ENCODE data around the gene COL6A5.
"Not testable (repeated sequence)": the region's sequence is repeated elsewhere in the genome, so short reads cannot be mapped to it uniquely, and the experiment has no call there.

Gene COL6A5, protein sequence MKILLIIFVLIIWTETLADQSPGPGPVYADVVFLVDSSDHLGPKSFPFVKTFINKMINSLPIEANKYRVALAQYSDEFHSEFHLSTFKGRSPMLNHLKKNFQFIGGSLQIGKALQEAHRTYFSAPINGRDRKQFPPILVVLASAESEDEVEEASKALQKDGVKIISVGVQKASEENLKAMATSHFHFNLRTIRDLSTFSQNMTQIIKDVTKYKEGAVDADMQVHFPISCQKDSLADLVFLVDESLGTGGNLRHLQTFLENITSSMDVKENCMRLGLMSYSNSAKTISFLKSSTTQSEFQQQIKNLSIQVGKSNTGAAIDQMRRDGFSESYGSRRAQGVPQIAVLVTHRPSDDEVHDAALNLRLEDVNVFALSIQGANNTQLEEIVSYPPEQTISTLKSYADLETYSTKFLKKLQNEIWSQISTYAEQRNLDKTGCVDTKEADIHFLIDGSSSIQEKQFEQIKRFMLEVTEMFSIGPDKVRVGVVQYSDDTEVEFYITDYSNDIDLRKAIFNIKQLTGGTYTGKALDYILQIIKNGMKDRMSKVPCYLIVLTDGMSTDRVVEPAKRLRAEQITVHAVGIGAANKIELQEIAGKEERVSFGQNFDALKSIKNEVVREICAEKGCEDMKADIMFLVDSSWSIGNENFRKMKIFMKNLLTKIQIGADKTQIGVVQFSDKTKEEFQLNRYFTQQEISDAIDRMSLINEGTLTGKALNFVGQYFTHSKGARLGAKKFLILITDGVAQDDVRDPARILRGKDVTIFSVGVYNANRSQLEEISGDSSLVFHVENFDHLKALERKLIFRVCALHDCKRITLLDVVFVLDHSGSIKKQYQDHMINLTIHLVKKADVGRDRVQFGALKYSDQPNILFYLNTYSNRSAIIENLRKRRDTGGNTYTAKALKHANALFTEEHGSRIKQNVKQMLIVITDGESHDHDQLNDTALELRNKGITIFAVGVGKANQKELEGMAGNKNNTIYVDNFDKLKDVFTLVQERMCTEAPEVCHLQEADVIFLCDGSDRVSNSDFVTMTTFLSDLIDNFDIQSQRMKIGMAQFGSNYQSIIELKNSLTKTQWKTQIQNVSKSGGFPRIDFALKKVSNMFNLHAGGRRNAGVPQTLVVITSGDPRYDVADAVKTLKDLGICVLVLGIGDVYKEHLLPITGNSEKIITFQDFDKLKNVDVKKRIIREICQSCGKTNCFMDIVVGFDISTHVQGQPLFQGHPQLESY (N-terminal part only)

DNA sequence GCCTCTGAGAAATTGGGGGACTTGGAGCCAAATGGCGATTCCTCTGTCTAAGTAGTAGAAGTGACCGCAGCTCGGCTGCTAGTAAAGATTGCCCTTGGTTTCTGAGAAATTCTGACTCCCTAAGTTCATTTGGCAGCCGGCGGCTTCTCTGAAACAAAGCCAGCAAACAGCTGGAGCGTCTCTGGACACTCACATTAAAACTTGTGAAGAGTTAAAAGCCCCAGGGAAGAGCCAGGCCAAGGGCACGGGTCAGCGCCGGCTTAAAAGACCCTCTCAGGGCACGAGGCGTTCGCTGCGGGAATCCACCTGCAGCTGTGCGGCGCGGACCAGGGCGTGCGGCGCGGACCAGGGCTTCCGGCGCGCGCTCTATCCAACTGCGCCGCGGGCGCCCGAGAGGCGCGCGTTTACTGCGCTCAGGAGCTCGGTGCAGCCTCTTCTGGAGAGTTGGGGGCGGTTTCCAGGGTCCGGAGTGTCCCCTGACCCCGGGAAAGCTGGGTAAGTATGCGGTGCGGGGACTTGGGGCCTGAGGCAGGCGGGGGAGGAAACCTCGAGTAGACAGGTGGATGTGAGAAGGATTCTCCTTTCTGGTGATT is at the start of gene COL6A5:
COL6A5 (plus strand) TSS at position 186 of the 593 bp plus-strand sequence. CDS start 27,967 bp downstream, outside the sequence.
- DNase-seq (ENCODE audit: low spot score), result no peak

DNA sequence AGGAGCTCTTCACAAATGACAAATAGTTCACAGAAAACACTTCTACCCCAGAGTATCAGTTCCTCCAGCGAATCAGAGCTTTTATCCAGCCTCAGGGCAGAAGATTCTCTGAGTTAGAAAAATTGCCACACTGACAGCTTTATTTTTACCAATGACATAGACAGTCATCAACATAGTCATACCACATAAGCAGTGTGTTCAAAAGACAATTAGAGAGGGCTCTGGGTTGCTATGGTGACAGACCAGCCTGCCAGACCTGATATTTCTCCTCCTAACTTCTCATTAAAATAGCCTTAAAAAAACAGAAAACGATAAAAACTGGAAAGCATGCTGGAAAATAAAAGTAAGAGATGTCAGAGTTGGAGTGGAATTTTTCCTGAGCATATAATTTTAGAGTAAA is 45.9 kb upstream of the COL6A5 start:
- DNase-seq (ENCODE audit: low spot score), result no peak

DNA sequence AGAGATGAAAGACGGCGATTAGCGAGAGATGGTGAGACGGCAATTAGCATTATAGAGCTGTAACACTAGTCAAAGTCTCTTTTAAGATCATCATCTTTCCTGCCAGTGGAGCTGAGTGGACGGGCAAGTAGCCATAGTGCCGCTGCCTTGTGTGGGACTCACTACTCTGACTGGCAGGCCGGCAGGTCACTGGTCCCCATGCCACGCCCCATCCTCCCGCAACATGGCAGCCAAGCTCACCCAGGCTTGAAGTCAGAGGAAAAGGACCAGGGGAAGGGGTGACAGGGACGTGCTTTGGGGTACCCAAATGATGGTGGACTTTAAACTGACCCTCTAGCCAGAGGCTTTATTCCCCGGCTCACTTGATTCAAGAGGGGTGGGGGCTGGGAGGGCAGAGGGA is 44.6 kb upstream of the COL6A5 start:
- no peak for DNase-seq (ENCODE audit: low spot score)

DNA sequence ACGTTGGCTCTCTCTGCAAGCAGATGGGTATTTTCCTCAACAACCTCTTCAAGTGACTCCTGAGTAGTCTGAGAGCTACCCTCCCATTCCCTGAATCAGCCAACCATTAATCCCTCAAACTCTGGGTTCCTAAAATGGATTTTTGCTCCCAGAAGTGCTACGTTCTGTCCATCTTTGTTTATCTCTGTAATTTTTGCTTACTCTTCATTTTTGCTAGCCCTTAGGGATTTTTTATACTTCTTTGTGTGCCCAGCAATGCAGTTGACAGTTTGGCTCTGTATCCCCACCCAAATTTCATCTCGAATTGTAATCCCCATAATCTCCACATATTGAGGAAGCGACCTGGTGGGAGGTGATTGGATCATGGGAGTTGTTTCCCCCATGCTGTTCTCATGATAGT is 35.4 kb upstream of the COL6A5 start:
- no peak for DNase-seq (ENCODE audit: low spot score)

DNA sequence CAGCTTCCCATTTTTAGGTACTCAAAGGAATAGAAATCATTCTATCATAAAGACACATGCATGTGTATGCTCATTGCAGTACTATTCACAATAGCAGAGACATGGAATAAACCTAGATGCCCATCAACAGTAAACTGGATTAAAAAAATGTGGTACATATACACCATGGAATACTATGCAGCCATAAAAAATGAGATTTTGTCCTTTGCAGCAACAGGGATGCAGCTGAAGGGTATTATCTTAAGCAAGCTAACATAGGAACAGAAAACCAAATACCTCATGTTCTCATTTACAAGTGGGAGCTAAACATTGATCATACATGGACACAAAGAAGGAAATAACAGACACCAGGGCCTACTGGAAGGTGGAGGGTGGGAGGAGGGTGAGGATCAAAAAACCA is 33.1 kb upstream of the COL6A5 start:
- DNase-seq (ENCODE audit: low spot score), result no peak

DNA sequence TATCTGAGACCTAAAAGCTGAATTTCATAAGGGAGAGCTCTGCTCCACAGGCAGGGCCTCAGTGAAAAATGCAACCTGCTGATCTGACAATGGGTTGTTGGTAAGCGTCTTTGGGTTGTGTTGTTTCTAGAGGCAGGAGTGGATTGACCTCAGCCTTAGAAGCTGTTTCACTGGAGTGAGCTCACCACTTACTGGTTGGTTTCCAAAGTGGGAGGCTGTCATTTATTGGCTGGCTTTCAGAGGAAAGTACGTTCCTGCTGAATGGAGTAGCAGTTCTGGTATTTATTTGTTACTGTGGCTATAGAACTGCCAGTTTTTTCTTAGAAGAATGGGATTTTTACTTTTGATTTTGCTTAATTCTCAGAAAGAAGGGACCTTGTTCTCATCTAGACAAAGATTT is 29.3 kb upstream of the COL6A5 start:
- DNase-seq (ENCODE audit: low spot score), result no peak

DNA sequence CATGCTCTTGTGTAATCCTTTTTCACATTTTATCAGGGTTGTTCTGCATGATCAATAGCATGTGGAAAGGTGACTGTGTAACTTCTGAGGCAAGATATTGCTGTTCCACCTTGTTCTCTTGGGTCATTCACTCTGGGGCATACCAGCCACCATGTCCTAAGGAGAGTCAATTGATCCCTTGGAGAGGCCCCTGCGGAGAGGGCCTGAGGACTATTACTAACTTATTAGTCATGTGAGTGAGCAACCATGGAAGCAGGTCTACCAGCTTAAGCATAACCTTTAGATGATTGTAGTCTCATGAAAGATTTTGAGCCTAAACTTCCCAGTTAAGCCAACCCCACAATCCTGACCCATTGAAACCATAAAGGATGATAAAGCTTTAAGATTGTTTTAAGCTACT is 22.0 kb upstream of the COL6A5 start:
- DNase-seq (ENCODE audit: low spot score), result no peak

DNA sequence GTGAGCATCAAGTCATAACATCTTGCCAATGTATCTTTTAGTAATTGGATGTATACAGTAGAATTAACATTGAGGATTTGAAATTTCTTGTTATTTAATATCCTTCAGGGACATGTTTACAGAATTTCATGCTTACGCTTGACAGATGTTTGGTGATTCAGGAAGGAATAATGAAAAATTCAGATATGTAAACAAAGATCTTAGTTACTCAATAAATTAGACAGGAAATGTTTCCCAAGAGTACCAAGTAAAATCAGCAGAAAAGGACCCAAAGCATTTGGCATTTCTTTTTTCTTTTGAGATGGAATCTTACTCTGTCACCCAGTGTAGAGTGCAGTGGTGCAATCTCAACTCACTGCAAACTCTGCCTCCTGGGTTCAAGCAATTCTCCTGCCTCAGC is 4.7 kb upstream of the COL6A5 start:
- no peak for DNase-seq (ENCODE audit: low spot score)

DNA sequence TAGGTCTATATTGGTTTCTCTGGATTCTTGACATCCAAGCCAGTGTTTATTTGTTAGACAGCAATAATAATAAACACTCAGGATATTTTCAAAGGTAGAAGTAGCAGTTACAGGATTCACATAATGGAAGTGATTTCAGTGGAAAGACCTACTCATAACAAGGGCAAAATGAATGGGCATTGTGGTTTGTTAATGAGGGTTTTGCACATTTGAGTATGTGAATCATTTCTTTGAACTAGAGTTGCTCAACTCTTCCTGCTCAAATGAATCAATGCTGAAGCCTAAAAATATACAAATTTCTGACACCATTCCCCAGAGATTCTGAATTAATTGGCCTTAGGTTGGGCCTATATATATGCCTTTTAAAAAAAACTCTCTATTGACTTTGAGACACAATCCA is 4.1 kb upstream of the COL6A5 start:
- no peak for DNase-seq (ENCODE audit: low spot score)

DNA sequence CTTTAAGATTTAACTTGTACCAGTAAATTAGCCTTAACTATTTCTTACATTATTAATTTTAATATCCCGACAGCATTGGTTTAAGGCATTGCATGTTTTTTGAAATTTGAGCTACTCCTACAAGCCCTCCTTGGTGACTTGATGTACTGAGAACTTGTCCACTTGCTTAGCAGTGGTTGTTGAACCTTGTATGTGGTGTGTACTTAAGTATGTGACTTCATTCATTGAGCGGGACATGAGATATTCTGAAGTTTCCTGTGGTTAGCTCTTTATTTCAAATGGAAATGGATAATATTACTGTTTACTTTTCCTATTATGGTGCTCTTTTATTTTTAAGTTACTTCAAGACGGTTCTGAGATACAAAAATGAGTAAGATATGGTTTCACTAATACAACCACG is 3.6 kb upstream of the COL6A5 start:
- DNase-seq (ENCODE audit: low spot score), result no peak

DNA sequence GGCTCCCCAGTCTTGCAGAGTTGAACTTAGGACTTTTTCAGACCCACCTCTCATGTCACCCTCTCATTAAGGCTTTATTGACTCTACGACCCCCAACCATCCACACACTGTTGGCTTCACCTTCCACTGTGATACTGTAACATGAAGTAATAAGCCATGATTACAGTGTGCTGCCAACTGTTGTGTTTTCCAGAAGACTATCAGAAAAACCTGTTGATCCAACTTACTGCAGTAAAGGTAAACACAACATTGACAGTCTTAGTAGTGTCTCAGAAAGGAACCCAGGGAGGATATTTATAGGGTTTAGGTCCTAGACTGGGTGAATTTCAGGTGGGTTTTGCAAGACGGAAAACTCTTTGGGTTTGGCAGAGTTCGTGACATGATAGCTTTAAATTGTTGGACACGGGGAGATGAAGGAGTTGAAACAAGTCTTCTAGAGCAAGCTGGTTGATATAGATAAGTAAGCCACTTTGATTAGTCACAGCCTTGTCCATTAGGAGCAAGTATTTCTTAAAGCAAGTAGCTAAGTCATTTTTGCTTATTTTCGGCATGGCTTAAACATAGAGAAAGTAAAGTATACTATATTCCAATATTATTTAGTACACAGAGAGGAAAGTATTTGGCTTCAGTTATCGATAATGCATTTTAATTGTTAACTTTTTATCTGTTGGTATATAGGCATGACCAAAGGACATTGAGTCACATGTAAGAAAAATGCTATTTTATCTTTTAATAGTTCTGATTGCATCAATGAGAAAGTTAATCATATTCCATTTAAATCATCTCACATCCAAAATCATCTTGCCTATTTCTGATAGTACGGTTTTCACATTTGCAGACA is 2.4 kb upstream of the COL6A5 start:
- DNase-seq (ENCODE audit: low spot score), result no peak

DNA sequence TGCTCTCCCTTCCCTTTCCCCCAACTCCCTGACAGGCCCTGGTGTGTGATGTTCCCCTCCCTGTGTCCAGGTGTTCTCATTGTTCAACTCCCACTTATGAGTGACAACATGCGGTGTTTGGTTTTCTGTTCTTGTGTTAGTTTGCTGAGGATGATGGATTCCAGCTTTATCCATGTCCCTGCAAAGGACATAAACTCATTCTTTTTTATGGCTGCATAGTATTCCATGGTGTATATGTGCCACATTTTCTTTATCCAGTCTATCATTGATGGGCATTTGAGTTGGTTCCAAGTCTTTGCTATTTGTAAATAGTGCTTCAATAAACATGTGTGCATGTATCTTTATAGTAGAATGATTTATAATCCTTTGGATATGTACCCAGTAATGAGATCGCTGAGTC is 2.8 kb downstream of the COL6A5 start:
- not testable (repeated sequence) for DNase-seq (ENCODE audit: low spot score)

DNA sequence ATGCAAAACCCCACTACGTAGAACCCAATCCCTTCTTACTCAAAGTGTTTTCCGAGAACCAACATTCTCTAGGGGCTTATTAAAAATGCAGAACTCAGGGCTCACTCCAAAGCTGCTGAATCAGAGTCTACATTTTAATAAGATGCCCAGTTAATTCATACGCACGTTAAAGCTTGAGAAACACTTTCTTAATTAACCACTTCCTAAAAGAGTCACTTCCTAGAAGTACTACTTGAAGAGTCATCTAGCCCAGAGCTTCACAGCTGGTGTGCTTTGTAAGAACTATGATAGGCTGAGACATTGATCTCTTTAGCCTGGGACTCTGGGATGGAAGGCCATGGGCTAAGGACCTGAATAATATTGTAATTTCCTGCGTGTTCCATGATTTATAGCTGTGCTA is 9.0 kb downstream of the COL6A5 start:
- no peak for DNase-seq (ENCODE audit: low spot score)

DNA sequence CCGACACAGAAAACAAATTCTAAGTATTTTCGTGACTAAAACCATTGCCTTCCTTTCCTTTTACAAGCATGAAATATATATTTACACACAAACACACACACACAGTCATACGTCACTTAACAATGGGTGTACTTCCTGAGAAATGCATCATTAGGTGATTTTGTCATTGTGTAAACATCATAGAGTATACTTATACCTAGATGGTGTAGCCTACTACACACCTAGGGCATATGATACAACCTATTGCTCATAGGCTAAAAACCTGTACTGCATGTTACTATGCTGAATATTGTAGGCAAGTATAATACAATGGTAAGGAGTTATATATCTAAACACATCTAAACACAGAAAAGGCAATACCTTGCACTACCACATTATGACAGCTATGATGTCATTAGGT is 28.6 kb downstream of the COL6A5 start:
- no peak for DNase-seq (ENCODE audit: low spot score)

DNA sequence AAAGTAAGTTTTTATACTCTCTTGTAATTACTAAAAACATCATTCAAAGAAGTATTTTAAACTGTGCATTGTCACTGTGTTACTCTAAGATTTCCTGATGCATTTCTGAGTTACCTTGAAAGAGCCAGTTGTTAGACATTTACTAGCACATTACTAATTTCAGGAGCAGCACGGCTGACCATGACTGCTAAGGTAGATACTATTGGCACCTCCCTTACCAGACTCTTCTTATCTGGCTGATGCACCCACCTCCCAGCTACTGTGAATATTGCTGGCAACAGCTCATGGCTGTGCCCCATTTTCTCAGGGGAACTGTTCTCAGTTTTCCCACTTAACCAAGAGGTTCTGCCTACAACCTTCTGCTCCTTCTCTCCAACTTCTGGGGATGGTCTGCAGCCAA is 29.4 kb downstream of the COL6A5 start:
- no peak for DNase-seq (ENCODE audit: low spot score)

DNA sequence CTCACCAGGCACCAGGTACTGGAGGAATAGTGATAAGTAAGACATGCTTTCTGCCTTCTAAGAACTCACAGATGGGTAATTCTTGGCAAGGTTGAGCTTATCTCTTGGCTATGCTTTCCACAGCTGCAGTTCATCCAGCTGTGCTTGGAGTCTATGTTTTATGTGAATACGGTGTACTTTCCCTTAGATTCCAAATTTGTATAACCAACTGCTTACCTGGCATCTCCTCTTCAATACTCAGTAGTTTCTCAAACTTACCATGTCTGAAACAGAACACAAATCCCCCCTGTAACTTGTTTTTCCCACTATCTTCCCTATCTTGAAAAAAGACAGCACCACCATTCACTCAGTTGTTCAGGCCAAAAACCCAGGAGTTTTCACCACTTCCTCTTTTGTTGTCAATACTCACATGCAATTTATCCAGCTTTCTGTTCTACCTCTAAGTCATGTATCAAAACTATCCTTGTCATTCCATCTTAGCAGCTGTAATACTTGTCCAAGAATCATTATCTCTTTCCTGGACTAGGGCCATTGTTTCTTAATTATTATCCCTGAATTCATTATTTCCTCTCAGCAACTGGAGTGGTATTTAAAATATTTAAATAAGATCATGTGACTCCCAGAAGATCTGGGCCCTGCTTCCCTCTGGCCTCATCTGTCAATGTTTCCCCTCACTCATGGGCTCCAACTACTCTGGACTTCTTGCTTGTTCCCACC is 32.6 kb downstream of the COL6A5 start:
- DNase-seq (ENCODE audit: low spot score), result no peak

DNA sequence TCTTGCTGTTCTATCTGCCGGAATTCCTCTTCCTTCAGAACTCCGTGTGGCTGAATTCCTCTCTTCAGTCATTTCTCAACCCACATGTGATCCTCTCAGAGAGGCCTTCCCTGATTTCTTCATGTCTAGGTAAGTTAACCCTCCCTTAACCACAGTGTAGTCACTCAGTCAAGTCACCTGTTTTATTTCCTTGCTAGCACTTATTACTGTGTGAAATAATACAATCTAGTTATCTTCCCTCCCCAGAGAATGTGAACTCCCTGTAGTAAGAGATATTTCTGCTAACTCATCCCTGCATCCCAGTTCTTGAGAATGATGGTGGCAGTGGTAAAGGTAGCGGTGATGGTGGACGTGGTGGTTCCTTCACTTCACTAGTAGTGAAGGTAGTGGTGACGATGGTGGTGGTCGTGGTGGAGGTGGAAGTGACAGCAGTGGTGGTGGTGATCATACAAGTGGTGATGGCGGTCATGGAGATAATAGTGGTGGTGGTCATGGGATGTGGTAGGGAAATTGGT is 33.3 kb downstream of the COL6A5 start:
- DNase-seq (ENCODE audit: low spot score), result no peak

DNA sequence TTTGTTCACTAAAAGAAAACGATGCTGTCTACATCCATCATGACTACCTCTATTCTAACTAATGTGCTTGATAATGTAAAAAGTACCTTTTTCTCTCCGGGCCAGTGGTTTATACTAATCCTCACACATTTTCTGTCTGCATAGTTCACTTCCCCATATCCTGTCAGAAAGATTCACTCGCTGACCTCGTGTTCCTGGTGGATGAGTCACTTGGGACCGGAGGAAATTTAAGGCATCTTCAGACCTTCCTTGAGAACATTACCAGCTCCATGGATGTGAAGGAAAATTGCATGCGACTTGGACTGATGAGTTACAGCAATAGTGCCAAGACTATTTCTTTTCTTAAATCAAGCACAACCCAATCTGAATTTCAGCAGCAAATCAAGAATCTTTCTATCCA is 33.8 kb downstream of the COL6A5 start:
- DNase-seq (ENCODE audit: low spot score), result no peak

DNA sequence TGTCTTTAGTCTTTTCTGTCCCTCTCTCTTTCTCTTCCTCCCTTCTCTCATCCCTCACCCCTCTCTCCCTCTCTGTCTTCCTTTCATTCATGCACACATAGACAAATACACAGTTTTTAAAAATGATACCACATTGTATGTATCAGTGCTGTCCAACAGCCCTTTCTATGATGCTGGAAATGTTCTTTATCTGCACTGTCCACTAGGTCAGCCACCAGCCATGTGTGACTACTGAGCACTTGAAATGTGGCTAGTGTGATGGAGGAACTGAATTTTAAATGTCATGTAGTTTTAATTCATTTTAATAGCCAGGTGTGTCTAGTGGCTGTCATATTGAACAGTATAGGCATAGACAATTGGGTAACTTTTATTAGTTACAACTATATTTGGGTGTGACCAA is 34.9 kb downstream of the COL6A5 start:
- DNase-seq (ENCODE audit: low spot score), result no peak

DNA sequence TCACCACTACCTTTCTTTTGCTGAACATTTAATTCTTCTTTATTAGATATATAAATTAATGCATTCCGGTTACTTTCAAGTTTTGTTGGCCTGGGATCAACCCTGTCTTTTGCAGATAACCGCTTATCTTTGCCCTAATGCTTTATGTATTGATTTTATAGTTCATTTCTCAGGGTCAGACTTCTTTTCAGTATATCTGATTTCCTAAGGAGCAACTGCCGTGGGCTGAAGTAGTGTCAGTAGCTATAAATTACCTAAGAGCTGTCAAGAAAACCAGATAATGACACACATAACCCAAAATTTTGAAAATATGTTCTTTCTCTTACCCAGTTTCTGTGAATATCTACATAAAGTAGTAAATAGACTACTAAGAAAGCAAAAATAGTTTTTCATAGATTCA is 38.0 kb downstream of the COL6A5 start:
- DNase-seq (ENCODE audit: low spot score), result no peak

Measured in germinal center (tissue), 1 donor.